Kidney capillary endothelial cell (primary cell): ENCODE results near the gene COL25A1.

ENCODE experiments used
- DNase-seq: peaks from one replicate; pipeline ENCODE4 v3.0.0-alpha.2; 2018; ENCODE audit warnings: low spot score

Gene COL25A1

DNA sequence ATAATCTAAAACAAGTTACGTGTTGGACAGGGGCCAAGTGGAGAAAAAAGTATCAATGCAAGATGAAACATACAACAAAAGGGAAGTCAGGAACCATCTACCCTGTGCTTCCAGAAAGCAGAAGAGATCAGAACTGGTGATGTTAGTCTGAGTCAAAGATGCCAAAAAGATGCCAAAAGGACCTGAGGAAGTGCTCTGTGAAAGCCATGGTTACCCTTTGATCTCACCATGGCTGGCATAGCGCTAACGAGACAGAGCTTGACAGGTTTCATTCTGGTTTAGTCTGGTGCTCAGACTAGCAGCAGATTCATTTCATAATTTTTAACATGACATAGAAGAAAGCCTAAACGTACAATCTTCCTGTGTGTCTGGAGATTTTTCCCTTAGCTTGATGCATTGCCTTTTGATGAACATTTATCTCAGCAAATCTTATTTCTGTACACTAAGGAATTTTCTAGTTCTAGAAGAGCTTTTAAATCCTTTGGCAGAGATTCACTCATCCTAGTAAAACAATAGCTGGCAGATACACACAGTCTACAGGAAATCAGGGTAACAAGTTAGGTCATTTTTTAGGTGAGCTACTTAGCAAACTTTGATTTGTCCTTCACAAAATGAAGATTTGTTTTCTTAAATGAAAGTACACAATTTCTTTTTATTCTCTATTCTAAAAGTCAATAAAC lies 87.7 kb downstream of the COL25A1 start:
- DNase-seq: peak; percentile 43

DNA sequence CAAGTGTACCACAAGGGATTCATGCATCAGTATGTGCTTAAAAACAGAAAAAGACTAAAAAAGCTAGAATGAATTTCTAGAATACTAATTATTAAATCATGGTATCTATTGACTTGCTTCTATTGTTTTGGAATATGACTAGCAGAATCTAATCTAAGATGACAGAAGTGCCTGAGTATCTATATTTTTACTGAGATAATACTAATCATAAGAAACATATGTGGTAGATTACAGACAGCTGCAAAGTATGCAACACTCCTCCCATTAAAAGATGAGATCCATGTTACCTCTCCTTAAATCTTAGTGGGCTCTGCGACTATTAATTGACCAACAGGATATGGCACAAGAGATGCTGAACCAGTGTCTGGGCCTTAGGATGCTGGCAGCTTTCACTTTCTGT lies 89.4 kb downstream of the COL25A1 start:
- DNase-seq: no peak

GRCh38 chr4:109211671-109212070 lies 90.8 kb downstream of the COL25A1 start:
- DNase-seq: no peak

DNA sequence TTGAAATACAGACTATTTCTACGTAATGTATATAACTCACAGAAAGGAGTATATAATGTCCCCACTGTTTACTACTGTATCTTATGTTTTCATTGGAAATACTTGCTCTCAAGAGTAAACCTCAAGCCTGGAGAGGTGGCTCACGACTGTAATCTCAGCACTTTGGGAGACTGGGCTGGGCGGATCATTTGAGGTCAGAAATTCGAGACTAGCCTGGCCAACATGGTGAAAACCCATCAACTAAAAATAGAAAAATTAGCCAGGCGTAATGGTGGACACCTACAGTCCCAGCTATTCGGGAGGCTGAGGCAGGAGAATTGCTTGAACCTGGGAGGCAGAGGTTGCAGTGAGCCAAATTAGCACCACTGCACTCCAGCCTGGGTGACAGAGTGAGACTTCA lies 92.8 kb downstream of the COL25A1 start:
- no peak for DNase-seq

GRCh38 chr4:109207898-109208297 lies 94.6 kb downstream of the COL25A1 start:
- no peak for DNase-seq

- DNase-seq: no peak
These were observed 95.4 kb downstream of the COL25A1 start for GRCh38 chr4:109207061-109207460.

GRCh38 chr4:109206620-109207019 lies 95.8 kb downstream of the COL25A1 start:
- DNase-seq: no peak

GRCh38 chr4:109205186-109205585 lies 97.3 kb downstream of the COL25A1 start:
- no peak for DNase-seq

- DNase-seq: no peak
These were observed 102.9 kb downstream of the COL25A1 start for GRCh38 chr4:109199585-109199984.

DNA sequence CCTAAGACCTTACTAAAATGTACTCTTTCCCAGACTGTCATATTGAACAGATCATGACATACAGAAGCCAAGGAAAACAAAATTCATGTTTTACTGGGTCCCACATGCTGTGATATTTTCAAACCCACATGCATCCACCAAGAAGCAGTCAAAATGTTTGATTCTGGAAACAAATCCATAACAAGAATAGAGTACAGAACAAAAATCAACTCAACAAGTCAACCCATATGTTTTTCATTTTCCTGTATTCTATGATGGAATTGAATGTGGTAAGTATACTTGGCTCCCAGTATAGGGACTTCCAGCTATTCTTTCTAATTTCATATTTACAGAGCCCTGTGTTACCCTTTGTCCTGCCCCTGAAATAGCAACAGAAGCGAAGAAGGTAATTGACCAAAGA lies 106.8 kb downstream of the COL25A1 start:
- no peak for DNase-seq

DNA sequence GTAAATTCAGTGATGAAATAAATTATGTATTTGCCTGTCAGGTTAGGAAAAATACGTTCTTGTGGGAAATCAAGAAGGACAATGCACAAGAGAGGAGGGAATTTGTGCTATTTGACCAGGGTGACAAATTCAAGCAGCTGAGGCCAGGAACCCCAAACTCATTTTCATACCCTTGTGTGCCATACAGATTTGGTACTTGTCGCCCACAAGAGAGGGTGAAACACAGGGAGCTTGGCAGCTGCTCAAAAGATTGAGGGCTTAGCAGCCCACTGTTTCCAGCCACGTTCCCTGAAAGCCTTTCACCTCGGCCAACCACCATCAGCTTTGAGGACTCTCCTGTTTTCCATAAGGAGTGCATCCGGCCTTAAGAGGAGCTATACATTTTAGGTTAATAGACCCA lies 111.2 kb downstream of the COL25A1 start:
- no peak for DNase-seq

DNA sequence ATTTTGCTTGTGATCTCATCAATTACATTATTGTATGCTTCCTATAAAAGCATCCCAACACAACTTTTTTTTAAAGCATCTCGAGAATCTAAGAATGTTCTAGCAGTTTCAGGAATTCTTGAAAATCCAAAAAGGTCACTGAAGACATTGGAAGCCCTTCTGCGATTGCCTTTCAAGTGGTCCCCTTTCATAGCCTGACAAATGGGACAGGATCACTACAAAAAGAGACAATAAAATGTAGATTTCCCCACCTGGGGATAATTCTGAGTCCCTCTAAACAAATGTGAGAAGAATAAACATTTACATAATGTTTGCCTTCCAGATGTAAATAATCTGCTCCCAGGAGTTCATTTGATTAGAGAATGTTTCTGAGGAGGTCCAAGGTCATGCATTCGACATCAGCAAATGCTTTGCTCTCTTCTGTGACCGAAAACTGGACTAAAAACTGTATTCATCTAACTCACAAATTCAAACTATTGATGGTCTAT lies 116.0 kb downstream of the COL25A1 start:
- no peak for DNase-seq

DNA sequence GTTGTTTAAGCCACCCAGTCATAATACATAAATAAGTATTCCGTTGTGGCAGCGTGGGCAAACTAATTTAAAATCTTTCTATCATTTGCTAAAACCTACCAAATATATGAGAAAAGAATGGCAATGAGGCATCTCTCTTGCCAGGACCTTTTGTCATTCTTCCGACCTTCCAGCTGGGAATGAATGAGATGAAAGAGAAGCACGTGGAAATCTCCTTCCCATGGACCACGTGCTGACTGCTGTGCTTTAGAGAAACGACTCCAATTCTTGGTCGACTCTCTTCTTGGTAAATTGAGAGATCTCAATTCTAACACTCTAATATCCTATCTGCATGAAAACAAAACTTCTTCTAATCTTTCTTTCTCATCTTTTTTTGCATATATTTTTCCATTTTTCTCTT lies 116.5 kb downstream of the COL25A1 start:
- no peak for DNase-seq

GRCh38 chr4:109185548-109185947 lies 116.9 kb downstream of the COL25A1 start:
- DNase-seq: no peak

DNA sequence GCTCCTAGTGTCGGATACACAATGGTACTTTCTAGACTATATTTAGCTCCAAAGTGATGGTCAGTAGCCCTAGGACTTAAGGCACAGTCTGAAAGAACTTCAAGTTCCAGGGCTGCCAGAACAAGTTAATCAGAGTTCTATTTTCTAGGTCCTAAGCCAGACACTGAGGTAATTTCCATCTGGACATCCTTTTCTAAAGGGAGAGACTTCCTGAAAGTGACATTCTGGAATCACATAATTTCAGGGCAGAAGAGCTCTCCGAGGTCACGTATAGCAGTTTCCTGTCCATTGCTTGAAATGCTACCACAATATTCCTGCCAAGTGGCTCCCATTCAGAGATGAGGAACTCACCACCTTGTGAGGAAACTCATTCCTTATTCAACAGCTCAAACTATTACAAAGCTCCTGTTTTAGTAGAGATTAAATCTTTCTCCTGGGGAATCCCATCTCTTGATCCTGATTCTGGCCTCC lies 117.9 kb downstream of the COL25A1 start:
- DNase-seq: peak; percentile 55

GRCh38 chr4:109183931-109184490 lies 118.4 kb downstream of the COL25A1 start:
- no peak for DNase-seq

- no peak for DNase-seq
These were observed 119.8 kb downstream of the COL25A1 start for GRCh38 chr4:109182696-109183095.

- DNase-seq: no peak
These were observed 123.4 kb downstream of the COL25A1 start for GRCh38 chr4:109179061-109179460.

- no peak for DNase-seq
These were observed 125.2 kb downstream of the COL25A1 start for GRCh38 chr4:109177096-109177810.

DNA sequence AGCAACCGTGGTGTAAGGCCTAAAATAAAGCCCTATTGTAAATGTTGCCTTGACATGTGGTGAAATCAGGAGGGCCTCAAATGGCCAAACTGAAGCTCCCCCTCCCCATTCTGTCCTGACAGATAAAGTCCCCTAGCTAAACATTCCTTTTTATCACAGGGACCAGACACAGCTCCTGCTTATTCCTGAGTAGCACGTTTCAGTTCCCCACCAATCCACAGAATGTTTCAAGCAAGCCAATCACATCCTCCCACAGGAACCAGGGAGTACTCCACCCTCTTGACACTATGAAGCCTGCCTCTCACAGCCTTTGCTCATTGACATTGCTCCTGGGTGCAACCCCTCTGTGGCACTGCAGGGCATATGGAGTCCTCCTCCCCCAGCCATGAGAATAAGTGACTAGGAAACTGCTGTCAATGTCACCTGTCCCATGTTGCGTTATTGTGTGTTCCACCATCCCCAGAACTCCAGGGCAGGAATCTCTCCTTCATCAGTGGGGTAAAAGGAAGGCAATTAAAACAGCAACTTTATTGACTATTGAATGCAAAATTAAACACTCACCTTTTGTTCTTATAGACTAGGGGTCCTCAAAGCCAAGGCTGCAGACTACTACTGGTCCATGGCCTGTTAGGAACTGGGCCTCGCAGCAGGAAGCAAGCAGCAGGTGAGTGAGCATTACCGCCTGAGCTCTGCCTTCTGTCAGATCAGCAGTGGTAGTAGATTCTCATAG lies 128.1 kb downstream of the COL25A1 start:
- no peak for DNase-seq

- DNase-seq: no peak
These were observed 130.2 kb downstream of the COL25A1 start for GRCh38 chr4:109172301-109172700.

- no peak for DNase-seq
These were observed 131.4 kb downstream of the COL25A1 start for GRCh38 chr4:109171070-109171469.

DNA sequence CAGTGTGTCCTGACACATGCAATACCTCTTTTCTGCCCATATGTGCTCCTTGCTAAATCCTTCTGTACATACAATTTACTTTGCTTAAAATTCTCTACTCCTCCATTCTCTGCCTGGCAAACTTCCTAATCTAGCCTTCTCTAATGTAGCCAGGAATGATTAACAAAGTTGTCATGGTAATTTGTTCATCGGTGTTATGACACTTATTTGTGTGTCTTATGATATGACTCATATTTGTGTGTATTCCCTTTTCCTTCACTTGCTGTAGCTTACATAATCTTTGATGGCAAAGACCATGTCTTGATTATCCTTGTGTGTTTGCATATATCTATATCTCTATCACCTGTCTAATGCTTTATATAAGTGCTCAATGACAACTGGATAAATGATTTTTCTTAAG lies 133.3 kb downstream of the COL25A1 start:
- no peak for DNase-seq
